Measurements from ENCODE around the gene TRPM3.
"Not testable (repeated sequence)": the region's sequence is repeated elsewhere in the genome, so short reads cannot be mapped to it uniquely, and the experiment has no call there.

Gene TRPM3

GRCh38 chr9:70639853-70640814 lies 481.3 kb downstream of the TRPM3 start:
- DNase-seq: no peak

GRCh38 chr9:70635790-70636189 lies 485.6 kb downstream of the TRPM3 start:
- DNase-seq: no peak

GRCh38 chr9:70634696-70635095 lies 486.7 kb downstream of the TRPM3 start:
- no peak for DNase-seq

- DNase-seq: no peak
These were observed 490.4 kb downstream of the TRPM3 start for GRCh38 chr9:70630971-70631370.

GRCh38 chr9:70629080-70629685 lies 492.2 kb downstream of the TRPM3 start:
- not testable (repeated sequence) for DNase-seq

- no peak for DNase-seq
These were observed 496.3 kb downstream of the TRPM3 start for GRCh38 chr9:70625078-70625477.

GRCh38 chr9:70618784-70619183 lies 502.6 kb downstream of the TRPM3 start:
- no peak for DNase-seq

- no peak for DNase-seq
These were observed 504.2 kb downstream of the TRPM3 start for GRCh38 chr9:70617033-70617828.

GRCh38 chr9:70616228-70616990 lies 505.0 kb downstream of the TRPM3 start:
- no peak for DNase-seq

GRCh38 chr9:70615464-70616138 lies 505.8 kb downstream of the TRPM3 start:
- no peak for DNase-seq

GRCh38 chr9:70614786-70615463 lies 506.5 kb downstream of the TRPM3 start:
- no peak for DNase-seq

GRCh38 chr9:70613024-70613768 lies 508.2 kb downstream of the TRPM3 start:
- DNase-seq: no peak

GRCh38 chr9:70610287-70610644 lies 511.2 kb downstream of the TRPM3 start:
- DNase-seq: no peak

- no peak for DNase-seq
These were observed 511.7 kb downstream of the TRPM3 start for GRCh38 chr9:70609542-70610286.

GRCh38 chr9:70609011-70609410 lies 512.4 kb downstream of the TRPM3 start:
- DNase-seq: no peak

- no peak for DNase-seq
These were observed 513.5 kb downstream of the TRPM3 start for GRCh38 chr9:70607926-70608325.

GRCh38 chr9:70607329-70607728 lies 514.1 kb downstream of the TRPM3 start:
- no peak for DNase-seq

GRCh38 chr9:70603020-70603411 lies 518.4 kb downstream of the TRPM3 start:
- DNase-seq: no peak

GRCh38 chr9:70602321-70603019 lies 519.0 kb downstream of the TRPM3 start:
- peak; percentile 35 for DNase-seq

Data from activated T-cell treated with anti-CD3 and anti-CD28 coated beads, Interleukin-2, amount 50 U/mL, for 1 hour (primary cell).